ENCODE data around the gene PEPD.

PEPD gene

GRCh38 chr19:33408116-33408515, 113.5 kb downstream of the PEPD start:
- no peaks in the 10 kb centered on the region for H3K4me1 Mint-ChIP-seq (ENCODE audit: low read depth)
- H3K27me3 Mint-ChIP-seq = no peaks in the 10 kb centered on the region
- no peaks in the 10 kb centered on the region for H3K36me3 Mint-ChIP-seq
- no peak overlapping the region for H3K4me3 Mint-ChIP-seq
- H3K9me3 Mint-ChIP-seq (ENCODE audit: low read depth) = no peaks in the 10 kb centered on the region
- no peak overlapping the region for H3K27ac Mint-ChIP-seq

DNA sequence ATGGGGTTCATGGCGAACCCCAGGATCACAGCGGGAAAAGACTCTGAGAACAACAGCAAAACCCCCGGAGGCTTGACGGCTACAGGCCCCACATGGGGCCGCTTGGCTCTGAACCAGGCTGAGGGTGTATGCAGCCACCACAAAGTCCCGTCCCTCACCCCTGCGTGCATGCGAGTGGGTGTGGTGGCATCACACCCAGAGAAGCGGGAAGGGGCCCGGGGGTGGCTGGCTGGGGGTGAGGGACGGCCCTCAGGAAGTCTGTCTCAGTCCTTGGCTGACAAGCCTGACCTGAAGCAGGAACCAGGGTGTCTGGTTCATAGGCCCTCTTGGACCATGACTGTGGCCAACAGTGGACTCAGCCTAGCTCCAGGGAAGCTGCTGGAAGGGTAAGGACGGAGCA, 113.9 kb downstream of the PEPD start:
- Mint-ChIP-seq H3K27ac (no peak overlapping the region), H3K27me3 (no peaks in the 10 kb centered on the region), H3K4me1 (ENCODE audit: low read depth) (no peaks in the 10 kb centered on the region), H3K9me3 (ENCODE audit: low read depth) (no peaks in the 10 kb centered on the region), H3K4me3 (no peak overlapping the region), H3K36me3 (no peaks in the 10 kb centered on the region)

- Mint-ChIP-seq H3K36me3 (no peaks in the 10 kb centered on the region), H3K27me3 (no peaks in the 10 kb centered on the region), H3K9me3 (ENCODE audit: low read depth) (no peaks in the 10 kb centered on the region), H3K4me1 (ENCODE audit: low read depth) (no peaks in the 10 kb centered on the region), H3K27ac (no peak overlapping the region), H3K4me3 (no peak overlapping the region)
Measured at GRCh38 chr19:33407140-33407551, 114.4 kb downstream of the PEPD start.

DNA sequence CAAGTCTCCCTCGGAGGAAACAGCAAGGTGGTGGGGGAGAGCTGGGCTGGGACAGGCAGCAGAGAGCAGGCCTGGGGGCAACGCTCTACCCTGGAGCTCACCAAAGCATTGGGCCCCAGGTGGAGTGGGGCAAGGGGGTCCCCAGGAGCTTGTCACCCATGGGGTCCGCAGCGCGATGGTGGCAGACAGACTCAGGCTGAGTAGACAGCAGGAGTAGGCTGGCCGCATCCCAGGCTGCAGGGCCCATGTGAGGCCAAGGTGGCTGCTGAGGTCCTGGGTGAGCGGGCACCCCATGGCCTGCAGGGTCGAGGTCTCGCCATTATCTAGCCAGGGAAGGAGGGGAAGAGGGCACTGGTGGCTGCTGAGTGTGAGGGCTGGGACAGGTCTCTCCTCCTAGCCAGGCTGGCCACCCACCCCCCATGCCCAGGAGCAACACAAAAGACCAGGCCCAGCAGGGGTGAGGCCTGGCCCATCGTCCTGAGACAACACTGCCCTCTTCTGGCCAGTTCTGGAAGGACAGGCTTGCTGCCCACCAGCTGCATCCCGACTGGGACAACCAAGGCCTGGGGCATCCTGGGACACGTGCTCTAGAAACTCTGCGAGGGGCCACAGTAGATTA, 115.0 kb downstream of the PEPD start:
- no peaks in the 10 kb centered on the region for H3K36me3 Mint-ChIP-seq
- no peaks in the 10 kb centered on the region for H3K4me1 Mint-ChIP-seq (ENCODE audit: low read depth)
- H3K27me3 Mint-ChIP-seq = no peaks in the 10 kb centered on the region
- no peak overlapping the region for H3K27ac Mint-ChIP-seq
- H3K4me3 Mint-ChIP-seq = no peak overlapping the region
- H3K9me3 Mint-ChIP-seq (ENCODE audit: low read depth) = no peaks in the 10 kb centered on the region

GRCh38 chr19:33405553-33406461, 115.8 kb downstream of the PEPD start:
- H3K36me3 Mint-ChIP-seq = no peaks in the 10 kb centered on the region
- no peak overlapping the region for H3K27ac Mint-ChIP-seq
- no peaks in the 10 kb centered on the region for H3K27me3 Mint-ChIP-seq
- H3K4me1 Mint-ChIP-seq (ENCODE audit: low read depth) = no peaks in the 10 kb centered on the region
- H3K9me3 Mint-ChIP-seq (ENCODE audit: low read depth) = no peaks in the 10 kb centered on the region
- H3K4me3 Mint-ChIP-seq = no peak overlapping the region

- Mint-ChIP-seq H3K27ac (no peak overlapping the region), H3K27me3 (no peaks in the 10 kb centered on the region), H3K4me3 (no peak overlapping the region)
Measured at GRCh38 chr19:33405254-33405552, 116.4 kb downstream of the PEPD start.

DNA sequence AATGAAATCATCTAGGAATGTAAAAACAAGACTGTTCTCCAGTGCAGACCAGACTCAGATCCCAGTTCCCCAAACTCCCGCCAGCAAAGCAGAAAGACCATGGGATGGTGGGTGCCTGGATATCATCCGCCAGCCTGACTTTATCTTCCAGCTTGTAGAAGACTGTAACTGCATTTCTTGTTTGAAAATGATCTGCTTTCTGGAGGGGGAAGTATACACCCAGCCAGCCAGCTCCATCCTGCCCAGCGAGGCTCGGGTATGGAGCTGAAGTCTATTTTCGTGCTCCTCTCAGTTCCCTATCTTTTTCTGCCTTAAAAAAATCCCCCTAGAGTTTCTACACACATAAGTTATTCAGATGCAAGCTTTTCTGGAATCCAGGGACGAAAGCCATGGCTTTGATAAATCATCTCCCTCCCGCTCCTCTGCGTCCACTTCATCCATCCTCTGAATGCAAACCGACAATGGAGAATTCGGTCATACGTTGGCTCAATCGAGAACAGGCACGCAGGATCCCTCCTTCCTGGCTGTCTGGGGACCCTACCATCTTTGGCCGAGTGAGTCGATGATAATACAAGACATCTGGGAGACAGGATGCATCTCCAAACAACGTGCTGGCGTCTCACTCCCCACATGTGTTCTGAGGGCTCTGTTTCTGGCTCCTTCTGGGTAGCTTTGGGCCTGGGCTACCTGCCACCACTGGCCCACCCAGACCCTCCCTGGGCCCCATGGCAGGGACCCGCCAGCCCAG, 116.9 kb downstream of the PEPD start:
- no peaks in the 10 kb centered on the region for H3K36me3 Mint-ChIP-seq
- H3K27ac Mint-ChIP-seq = no peak overlapping the region
- H3K4me3 Mint-ChIP-seq = no peak overlapping the region
- H3K4me1 Mint-ChIP-seq (ENCODE audit: low read depth) = no peaks in the 10 kb centered on the region
- no peaks in the 10 kb centered on the region for H3K27me3 Mint-ChIP-seq
- H3K9me3 Mint-ChIP-seq (ENCODE audit: low read depth) = no peaks in the 10 kb centered on the region

More at GRCh38 chr19:33405254-33405552, 116.4 kb downstream of the PEPD start:
- Mint-ChIP-seq H3K4me1 (ENCODE audit: low read depth) (no peaks in the 10 kb centered on the region), H3K36me3 (no peaks in the 10 kb centered on the region), H3K9me3 (ENCODE audit: low read depth) (no peaks in the 10 kb centered on the region)

DNA sequence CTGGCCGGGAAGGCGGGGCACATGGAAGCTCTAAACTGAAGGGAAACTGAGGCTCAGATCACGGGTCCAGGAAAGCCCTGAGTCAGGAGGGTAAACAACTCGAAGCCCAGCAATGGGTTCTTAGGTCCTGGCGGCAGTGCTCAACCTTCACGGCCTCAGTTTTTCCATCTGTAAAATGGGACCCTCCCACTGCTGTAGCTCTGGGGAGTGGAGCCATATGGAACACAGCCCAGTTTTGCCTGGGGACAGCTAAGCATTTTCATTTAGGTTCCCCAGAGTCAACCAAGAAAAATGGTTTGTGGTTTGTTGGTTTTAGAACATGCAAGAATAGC, 117.7 kb downstream of the PEPD start:
- Mint-ChIP-seq H3K4me3 (no peak overlapping the region), H3K9me3 (ENCODE audit: low read depth) (no peaks in the 10 kb centered on the region), H3K27me3 (no peaks in the 10 kb centered on the region), H3K36me3 (no peaks in the 10 kb centered on the region), H3K27ac (no peak overlapping the region), H3K4me1 (ENCODE audit: low read depth) (no peaks in the 10 kb centered on the region)

DNA sequence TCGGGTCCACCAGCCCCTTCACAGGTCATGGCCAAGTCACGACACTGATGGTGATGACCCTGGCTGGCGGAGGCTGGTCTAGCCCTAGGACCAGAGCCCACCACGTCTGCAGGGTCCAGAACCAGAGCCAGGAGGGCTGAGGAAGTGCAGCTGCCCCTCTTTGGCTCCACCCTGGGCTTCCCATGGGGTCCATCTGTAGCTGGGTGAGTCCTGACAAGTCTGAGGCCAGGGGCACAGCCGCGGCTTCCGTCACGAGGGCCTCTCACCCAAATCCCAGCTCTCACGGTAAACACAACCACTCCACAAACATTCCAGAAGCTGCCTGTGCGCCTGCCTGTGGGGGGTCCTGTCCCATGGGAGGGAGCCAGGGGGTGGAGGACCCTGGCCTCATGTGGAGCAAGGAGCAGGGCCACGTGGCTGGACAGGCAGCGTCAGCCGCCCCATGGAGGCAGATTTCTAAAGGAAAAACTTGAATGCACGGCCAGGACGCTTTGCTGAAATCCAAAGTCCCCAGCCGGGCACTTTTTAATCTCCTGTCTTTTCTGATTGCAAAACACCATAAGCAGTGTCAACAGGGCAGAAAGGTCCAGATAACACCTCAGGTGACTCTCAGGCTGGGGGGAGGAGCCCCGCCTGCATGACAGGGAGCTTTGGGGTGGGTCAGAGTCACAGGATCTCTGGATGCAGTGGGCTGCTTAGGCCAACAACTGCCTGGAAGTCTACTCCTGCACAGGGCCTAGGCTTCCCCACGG, 118.2 kb downstream of the PEPD start:
- H3K27me3 Mint-ChIP-seq = no peaks in the 10 kb centered on the region
- H3K4me3 Mint-ChIP-seq = no peak overlapping the region
- no peaks in the 10 kb centered on the region for H3K9me3 Mint-ChIP-seq (ENCODE audit: low read depth)
- no peak overlapping the region for H3K27ac Mint-ChIP-seq
- no peaks in the 10 kb centered on the region for H3K36me3 Mint-ChIP-seq
- H3K4me1 Mint-ChIP-seq (ENCODE audit: low read depth) = no peaks in the 10 kb centered on the region

DNA sequence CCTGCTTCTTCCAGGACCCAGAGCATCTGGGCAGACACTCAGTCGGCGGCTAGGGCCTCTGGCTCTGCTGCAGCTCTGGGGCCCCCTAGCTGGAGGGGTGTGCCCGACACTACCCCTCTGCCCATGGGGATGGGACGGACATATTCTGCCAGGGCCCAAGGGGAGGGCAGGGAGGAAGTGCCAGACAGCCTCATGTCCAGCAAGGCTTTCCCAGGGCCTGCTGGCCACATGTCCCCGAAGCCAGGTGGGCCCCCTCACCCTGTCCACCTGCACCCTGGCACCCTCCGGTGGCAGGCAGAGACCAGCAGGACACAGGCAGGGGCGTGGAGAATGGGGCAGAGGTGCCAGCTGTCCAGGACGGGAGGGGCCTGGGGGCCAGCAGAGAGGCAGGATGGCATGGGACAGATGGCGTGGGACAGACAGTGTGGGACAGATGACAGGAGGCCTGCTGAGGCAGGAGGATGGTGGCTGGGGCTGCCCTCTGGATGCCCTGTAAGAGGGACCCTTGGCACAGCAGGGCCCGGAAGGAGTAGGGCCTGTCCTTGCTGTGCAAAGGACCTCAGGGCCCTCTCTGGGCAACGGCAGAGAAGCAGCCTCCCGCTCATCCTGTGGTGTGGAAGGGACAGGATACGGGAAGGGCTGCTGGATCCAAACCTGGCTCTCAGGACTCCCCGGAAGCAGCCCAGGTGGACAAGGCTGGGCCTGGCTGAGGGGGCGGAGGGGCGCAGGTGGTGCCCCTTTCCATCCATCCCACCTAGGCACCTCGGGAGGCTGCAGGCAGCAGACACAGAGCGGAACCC, 119.0 kb downstream of the PEPD start:
- no peaks in the 10 kb centered on the region for H3K9me3 Mint-ChIP-seq (ENCODE audit: low read depth)
- H3K36me3 Mint-ChIP-seq = no peaks in the 10 kb centered on the region
- H3K4me1 Mint-ChIP-seq (ENCODE audit: low read depth) = no peaks in the 10 kb centered on the region
- no peak overlapping the region for H3K27ac Mint-ChIP-seq
- no peaks in the 10 kb centered on the region for H3K27me3 Mint-ChIP-seq
- H3K4me3 Mint-ChIP-seq = no peak overlapping the region

DNA sequence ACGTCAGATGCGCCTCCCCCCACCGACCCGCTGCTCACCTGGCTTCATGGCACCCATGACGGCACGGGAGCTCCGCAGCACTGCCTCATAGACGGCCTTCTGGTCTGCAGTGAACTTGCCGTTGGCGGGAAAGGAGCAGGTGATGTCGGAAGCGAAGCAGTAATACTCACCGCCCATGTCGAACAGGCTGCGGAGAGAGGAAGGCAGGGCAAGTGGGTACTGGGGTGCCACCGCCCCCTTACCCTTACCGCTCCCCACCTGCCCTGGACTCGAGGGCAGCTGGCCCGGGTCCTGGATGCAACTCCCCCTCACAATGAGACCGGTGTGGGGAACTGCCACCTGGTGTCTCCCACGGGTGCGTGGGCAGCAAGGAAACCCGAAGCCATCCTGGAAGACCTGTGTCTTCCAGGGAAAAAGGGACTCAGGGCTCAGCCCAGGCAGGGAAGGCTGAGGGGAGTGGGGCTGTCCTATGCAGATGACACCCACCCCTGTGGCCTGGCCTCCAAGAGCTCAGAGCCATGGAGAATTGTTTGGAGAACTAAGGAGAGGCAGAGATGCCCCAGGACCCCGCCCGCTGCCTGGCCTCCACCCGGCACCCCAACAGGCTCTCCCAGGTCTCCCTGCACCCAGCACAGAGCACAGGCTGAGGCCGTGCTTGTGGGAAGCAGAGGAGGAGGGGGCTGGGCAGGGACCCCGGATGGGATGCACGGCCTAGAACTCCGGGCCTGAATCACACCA, 119.7 kb downstream of the PEPD start:
- H3K4me1 Mint-ChIP-seq (ENCODE audit: low read depth) = no peaks in the 10 kb centered on the region
- H3K36me3 Mint-ChIP-seq = no peaks in the 10 kb centered on the region
- no peak overlapping the region for H3K4me3 Mint-ChIP-seq
- no peak overlapping the region for H3K27ac Mint-ChIP-seq
- no peaks in the 10 kb centered on the region for H3K27me3 Mint-ChIP-seq
- H3K9me3 Mint-ChIP-seq (ENCODE audit: low read depth) = no peaks in the 10 kb centered on the region

- Mint-ChIP-seq H3K4me3 (no peak overlapping the region), H3K9me3 (ENCODE audit: low read depth) (no peaks in the 10 kb centered on the region), H3K27me3 (no peaks in the 10 kb centered on the region), H3K36me3 (no peaks in the 10 kb centered on the region), H3K4me1 (ENCODE audit: low read depth) (no peaks in the 10 kb centered on the region), H3K27ac (no peak overlapping the region)
Measured at GRCh38 chr19:33400856-33401682, 120.5 kb downstream of the PEPD start.
